Lung (tissue), 12 donors: ENCODE results near the gene PACRG. TPM values are rescaled to one million over a fixed set of nuclear protein-coding genes. Genes with fewer than 3 reads are reported as not detected.

ENCODE experiments used
- ATAC-seq: fragments of 200-7000 bp; cut with Tn5 transposase; one replicate; pipeline ENCODE4 v1.9.1; 2020; ENCODE audit warnings: moderate number of reproducible peaks; ENCODE audit not compliant: insufficient read depth, low FRiP score
- DNase-seq, 3 donors: peaks; one replicate each; pipeline ENCODE4 v3.0.0-alpha.2; 2013 to 2017
- H3K27ac ChIP-seq, 2 donors: one replicate each; pipeline ENCODE4 v1.5.1; 2013; ENCODE audit warnings: mild to moderate bottlenecking in 2 of 2, moderate library complexity in 2 of 2, control low read depth in 1 of 2, inconsistent platforms in 1 of 2, low read depth in 1 of 2, low read length in 1 of 2
- H3K27me3 ChIP-seq, 3 donors: one replicate each; pipeline ENCODE4 v1.5.1; 2013; ENCODE audit warnings: low read length in 2 of 3; ENCODE audit not compliant: control insufficient read depth in 3 of 3, insufficient read depth in 3 of 3
- H3K36me3 ChIP-seq, 4 donors: one replicate each; pipeline ENCODE4 v1.5.1; 2013; ENCODE audit warnings: low read length in 4 of 4, mild to moderate bottlenecking in 1 of 4, moderate library complexity in 1 of 4; ENCODE audit not compliant: control insufficient read depth in 4 of 4, insufficient read depth in 4 of 4
- H3K4me1 ChIP-seq, 5 donors: one replicate each; pipeline ENCODE4 v1.5.1; 2013; ENCODE audit warnings: low read length in 5 of 5, mild to moderate bottlenecking in 2 of 5, moderate library complexity in 1 of 5; ENCODE audit not compliant: control insufficient read depth in 5 of 5, insufficient read depth in 5 of 5
- H3K4me3 ChIP-seq: one replicate; pipeline ENCODE4 v1.5.1; 2013; ENCODE audit warnings: mild to moderate bottlenecking, control low read depth, moderate library complexity
- H3K9ac ChIP-seq, 2 donors: one replicate each; pipeline ENCODE4 v1.5.1; 2013; ENCODE audit warnings: low read length in 2 of 2, control low read depth in 1 of 2; ENCODE audit not compliant: insufficient read depth in 1 of 2
- H3K9me3 ChIP-seq, 4 donors: one replicate each; pipeline ENCODE4 v1.5.1; 2013; ENCODE audit warnings: low read length in 3 of 4, mild to moderate bottlenecking in 1 of 4, moderate library complexity in 1 of 4; ENCODE audit not compliant: control insufficient read depth in 4 of 4, insufficient read depth in 3 of 4
- CTCF ChIP-seq: IDR thresholded peaks from 2 replicates; pipeline ENCODE4 v1.5.1; 2012; ENCODE audit warnings: mild to moderate bottlenecking; ENCODE audit errors: control extremely low read depth, extremely low read depth
- WGBS, 2 donors: extraction: QIAGEN DNeasy Blood & Tissue Kit; methylation state at CpG; one replicate each; pipeline ENCODE4 v1.1.7; 2013; 5-methylcytosine and 5-hydroxymethylcytosine counted together
- polyA plus RNA-seq, 2 donors: library from polyadenylated mRNA; stranded (reverse); fragments of 200-250 nt; gene quantifications; one replicate each; pipeline ENCODE4 v1.2.1, GENCODE V29; 2013
- total RNA-seq, 2 donors: library from RNA; depleted of rRNA in 1 of 2; stranded (reverse); fragments of >200 nt in 1 of 2; gene quantifications; one replicate each; pipeline ENCODE4 v1.2.1, GENCODE V29; 2014 to 2021
- donor health status: control.
- donor health status: control.
- donor health status: Bipolar disorder and iron deficiency.
- donor health status: healthy.
- donor health status: DM: yes; HTN: yes; CAD: no.

Gene PACRG
- total and polyA plus RNA-seq, 4 donors = 3.8 to 26.6 (median 7.4) TPM

GRCh38 chr6:163179721-163180120 is 451.9 kb downstream of the PACRG start:
- TF ChIP-seq CTCF = no peak
- no peaks in the 10 kb centered on the region for H3K9me3 ChIP-seq
- H3K4me1 ChIP-seq = peaks cover 0 to 5% (median 0%) of the 10 kb centered on the region in 5 donors
- H3K36me3 ChIP-seq = no peaks in the 10 kb centered on the region
- no peak for DNase-seq
- H3K27me3 ChIP-seq = no peaks in the 10 kb centered on the region
- no peak overlapping the region for H3K27ac ChIP-seq
- 90 to 99% methylated on average over 7 of the region's 7 CpGs for WGBS, 2 donors
- ATAC-seq = no peak
- no peak overlapping the region for H3K9ac ChIP-seq
- H3K4me3 ChIP-seq = no peak overlapping the region

- peak; percentile 59 for TF ChIP-seq CTCF
Measured at GRCh38 chr6:163180874-163181541, 453.2 kb downstream of the PACRG start.

GRCh38 chr6:163181666-163182180 is 453.9 kb downstream of the PACRG start:
- WGBS, 2 donors = 75 to 76% methylated on average over 16 of the region's 16 CpGs
- H3K4me1 ChIP-seq = peaks cover 0 to 5% (median 0%) of the 10 kb centered on the region in 5 donors
- no peak for DNase-seq
- H3K27ac ChIP-seq = no peak overlapping the region
- no peaks in the 10 kb centered on the region for H3K36me3 ChIP-seq
- no peak overlapping the region for H3K9ac ChIP-seq
- no peak for TF ChIP-seq CTCF
- no peaks in the 10 kb centered on the region for H3K9me3 ChIP-seq
- no peak for ATAC-seq
- no peaks in the 10 kb centered on the region for H3K27me3 ChIP-seq
- no peak overlapping the region for H3K4me3 ChIP-seq

More at GRCh38 chr6:163180874-163181541, 453.2 kb downstream of the PACRG start:
- Histone ChIP-seq H3K36me3 (no peaks in the 10 kb centered on the region), H3K27ac (no peak overlapping the region), H3K9ac (no peak overlapping the region), H3K9me3 (no peaks in the 10 kb centered on the region), H3K27me3 (no peaks in the 10 kb centered on the region), H3K4me1 (peaks cover 0 to 5% (median 0%) of the 10 kb centered on the region in 5 donors), H3K4me3 (no peak overlapping the region)
- 42 to 44% methylated on average over 17 of the region's 17 CpGs for WGBS, 2 donors
- DNase-seq (peak; percentile 34 to 53 (median 50)), ATAC-seq (peak; percentile 88)

GRCh38 chr6:163182696-163183095 is 454.9 kb downstream of the PACRG start:
- no peak overlapping the region for H3K9ac ChIP-seq
- H3K27ac ChIP-seq = no peak overlapping the region
- no peak for TF ChIP-seq CTCF
- no peak overlapping the region for H3K4me3 ChIP-seq
- ATAC-seq (no peak), DNase-seq (no peak)
- H3K36me3 ChIP-seq = no peaks in the 10 kb centered on the region
- H3K9me3 ChIP-seq = no peaks in the 10 kb centered on the region
- 90 to 92% methylated on average over 7 of the region's 7 CpGs for WGBS, 2 donors
- H3K4me1 ChIP-seq = peaks cover 0 to 5% (median 0%) of the 10 kb centered on the region in 5 donors
- H3K27me3 ChIP-seq = no peaks in the 10 kb centered on the region
